Measurements from ENCODE around the gene SGCA.
A peak's percentile ranks its signal among the peaks of the same experiment; 100 is the strongest.

The SGCA gene

DNA sequence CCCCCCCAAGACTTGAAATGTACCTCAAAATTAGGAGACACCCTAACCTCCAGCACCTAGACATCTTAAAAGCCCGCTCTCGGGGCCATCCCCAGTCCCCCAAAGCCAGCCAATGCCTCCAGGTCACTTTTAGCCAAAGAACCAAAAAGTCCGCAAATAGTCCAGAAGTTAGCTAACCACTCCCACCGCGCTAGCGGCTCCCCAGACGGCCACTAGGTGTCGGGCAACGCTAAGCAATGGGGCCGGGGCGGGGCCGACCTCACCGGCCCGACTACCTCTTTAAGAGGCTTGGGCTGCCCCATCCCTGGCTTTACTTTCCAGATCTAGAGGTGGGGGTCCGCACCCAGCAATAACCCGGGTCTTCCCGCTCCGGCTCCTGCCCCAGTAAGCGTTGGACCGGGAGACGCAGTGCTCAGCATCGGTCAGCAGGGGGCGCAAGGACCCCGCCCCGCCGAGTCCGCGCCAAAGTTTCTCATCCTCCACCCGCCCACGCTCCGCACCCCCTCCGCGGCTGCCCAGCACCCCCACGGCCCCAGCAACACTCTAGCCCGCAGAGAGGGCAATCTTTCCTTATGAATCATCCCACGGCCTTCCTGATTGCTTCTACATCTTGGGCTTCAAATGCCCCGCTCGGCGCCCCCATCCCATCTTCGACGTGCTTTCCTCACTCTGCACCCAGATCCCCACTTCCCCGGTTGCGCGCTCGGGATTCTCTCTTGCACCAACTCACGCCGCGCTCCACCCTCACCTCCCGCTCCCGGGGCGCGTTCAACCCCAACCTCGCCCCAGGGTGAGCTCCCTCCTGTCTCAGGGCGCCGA is 34.9 kb downstream of the SGCA start:
- Histone ChIP-seq H3K4me2 (ENCODE audit: low read depth, low read length) (peak overlapping the region; percentile 59), H3K27ac (ENCODE audit: low read length) (no peak overlapping the region), H3K9me2 (replicated peaks; ENCODE audit: insufficient read depth, low read length) (no peaks in the 10 kb centered on the region), H3K79me2 (ENCODE audit: low read length) (no peaks in the 10 kb centered on the region), H3K9me3 (replicated peaks; ENCODE audit: insufficient read depth, low read length) (no peaks in the 10 kb centered on the region), H3K9ac (ENCODE audit: low read length) (peak overlapping the region; percentile 18; the same call in 1 of the 2 replicates), H4K20me1 (ENCODE audit: insufficient read depth, low read length) (no peaks in the 10 kb centered on the region), H3K27me3 (replicated peaks; ENCODE audit: insufficient read depth, low read length) (peaks cover 75% of the 10 kb centered on the region), H3F3A (ENCODE audit: insufficient read depth, low read length) (peaks cover 7% of the 10 kb centered on the region; the same call in 1 of the 2 replicates), H3K36me3 (replicated peaks; ENCODE audit: insufficient read depth, low read length) (no peaks in the 10 kb centered on the region), H3K4me3 (ENCODE audit: low read length) (peak overlapping the region; percentile 59), H2AFZ (ENCODE audit: low read length) (peak overlapping the region; percentile 73), H3K4me1 (ENCODE audit: low read length) (peaks cover 4% of the 10 kb centered on the region; the same call in 1 of the 2 replicates)
- peak; percentile 85 for DNase-seq
- TF ChIP-seq, protein P1, sequence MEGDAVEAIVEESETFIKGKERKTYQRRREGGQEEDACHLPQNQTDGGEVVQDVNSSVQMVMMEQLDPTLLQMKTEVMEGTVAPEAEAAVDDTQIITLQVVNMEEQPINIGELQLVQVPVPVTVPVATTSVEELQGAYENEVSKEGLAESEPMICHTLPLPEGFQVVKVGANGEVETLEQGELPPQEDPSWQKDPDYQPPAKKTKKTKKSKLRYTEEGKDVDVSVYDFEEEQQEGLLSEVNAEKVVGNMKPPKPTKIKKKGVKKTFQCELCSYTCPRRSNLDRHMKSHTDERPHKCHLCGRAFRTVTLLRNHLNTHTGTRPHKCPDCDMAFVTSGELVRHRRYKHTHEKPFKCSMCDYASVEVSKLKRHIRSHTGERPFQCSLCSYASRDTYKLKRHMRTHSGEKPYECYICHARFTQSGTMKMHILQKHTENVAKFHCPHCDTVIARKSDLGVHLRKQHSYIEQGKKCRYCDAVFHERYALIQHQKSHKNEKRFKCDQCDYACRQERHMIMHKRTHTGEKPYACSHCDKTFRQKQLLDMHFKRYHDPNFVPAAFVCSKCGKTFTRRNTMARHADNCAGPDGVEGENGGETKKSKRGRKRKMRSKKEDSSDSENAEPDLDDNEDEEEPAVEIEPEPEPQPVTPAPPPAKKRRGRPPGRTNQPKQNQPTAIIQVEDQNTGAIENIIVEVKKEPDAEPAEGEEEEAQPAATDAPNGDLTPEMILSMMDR (IDR thresholded peaks at IDR 0.05; ENCODE audit: low read length), result peak; percentile 99
- TF ChIP-seq EZH2phosphoT487 (IDR thresholded peaks at IDR 0.05; ENCODE audit: low read length), result no peak
- no peak for TF ChIP-seq EZH2 (optimal IDR thresholded peaks at IDR 0.05; ENCODE audit: low read depth, low read length)

DNA sequence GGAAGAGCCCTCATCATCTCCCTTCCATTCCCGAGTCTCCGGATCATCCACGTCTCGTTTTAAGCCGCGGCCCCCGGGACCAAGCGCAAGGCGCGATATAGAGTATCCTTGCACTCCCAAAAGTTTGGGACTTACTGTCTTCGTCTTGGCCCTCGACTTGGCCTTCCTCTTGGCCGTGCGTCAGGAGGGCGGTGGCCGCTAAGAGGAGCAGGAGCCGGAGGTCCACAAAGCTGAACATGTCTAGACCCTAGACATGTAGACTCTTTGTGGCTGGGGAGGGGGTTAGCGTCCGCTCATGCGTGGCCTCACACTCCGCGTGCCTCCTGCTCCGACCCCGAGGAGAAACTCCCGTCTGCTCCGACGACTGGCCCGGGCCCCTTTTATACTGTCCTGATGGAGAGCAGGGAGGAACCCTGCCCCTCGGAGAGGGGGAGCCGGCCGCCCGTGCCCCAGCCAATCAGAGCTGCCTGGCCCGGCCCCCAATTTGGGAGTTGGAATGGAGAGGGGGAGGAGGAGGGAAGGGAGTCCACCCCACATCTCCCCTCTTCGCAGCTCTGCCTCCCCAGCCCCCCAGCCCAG is 35.6 kb downstream of the SGCA start, which contains the start of gene COL1A1:
Gene COL1A1, minus strand, starts transcription at position 356 of the 579 bp plus-strand sequence. Its CDS starts 118 bp downstream, at position 238.
- Histone ChIP-seq H3K27me3 (replicated peaks; ENCODE audit: insufficient read depth, low read length) (peaks cover 74% of the 10 kb centered on the region), H3K79me2 (ENCODE audit: low read length) (no peaks in the 10 kb centered on the region), H4K20me1 (ENCODE audit: insufficient read depth, low read length) (no peaks in the 10 kb centered on the region), H3K9me2 (replicated peaks; ENCODE audit: insufficient read depth, low read length) (no peaks in the 10 kb centered on the region), H3K9ac (ENCODE audit: low read length) (peak within 1 kb of the TSS; percentile 18; the same call in 1 of the 2 replicates), H3F3A (ENCODE audit: insufficient read depth, low read length) (peaks cover 7% of the 10 kb centered on the region; the same call in 1 of the 2 replicates), H2AFZ (ENCODE audit: low read length) (peak within 1 kb of the TSS; percentile 73), H3K36me3 (replicated peaks; ENCODE audit: insufficient read depth, low read length) (no peaks in the 10 kb centered on the region), H3K4me3 (ENCODE audit: low read length) (peak within 1 kb of the TSS; percentile 59), H3K4me2 (ENCODE audit: low read depth, low read length) (peak within 1 kb of the TSS; percentile 59), H3K4me1 (ENCODE audit: low read length) (peaks cover 4% of the 10 kb centered on the region; the same call in 1 of the 2 replicates), H3K9me3 (replicated peaks; ENCODE audit: insufficient read depth, low read length) (no peaks in the 10 kb centered on the region), H3K27ac (ENCODE audit: low read length) (no peak within 1 kb of the TSS)
- TF ChIP-seq EZH2 (optimal IDR thresholded peaks at IDR 0.05; ENCODE audit: low read depth, low read length) (no peak), EZH2phosphoT487 (IDR thresholded peaks at IDR 0.05; ENCODE audit: low read length) (no peak)
- TF ChIP-seq, protein P1 (IDR thresholded peaks at IDR 0.05; ENCODE audit: low read length), result no peak
- DNase-seq, result no peak

DNA sequence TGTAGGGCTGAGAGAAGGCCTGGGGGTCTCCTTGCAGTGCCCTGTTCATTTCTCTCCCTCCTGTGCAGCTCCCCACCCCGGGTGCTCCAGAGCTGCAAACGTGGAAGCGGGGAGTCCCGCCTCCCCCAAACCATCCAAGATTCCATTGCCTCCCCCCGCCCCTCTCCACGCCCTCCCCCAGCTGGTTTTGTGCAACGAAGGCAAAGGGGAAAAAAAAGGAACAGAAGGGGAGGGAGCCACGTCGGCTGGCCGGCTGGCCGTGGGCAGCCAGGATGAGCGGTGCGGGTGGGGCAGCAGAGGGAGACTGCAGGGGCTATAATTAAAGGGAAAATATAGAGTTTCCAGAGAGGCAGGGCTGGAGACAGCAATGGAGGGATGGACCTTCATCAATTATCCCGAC is 37.3 kb downstream of the SGCA start:
- peaks cover 7% of the 10 kb centered on the region; the same call in 1 of the 2 replicates for H3F3A ChIP-seq (ENCODE audit: insufficient read depth, low read length)
- no peak overlapping the region for H3K4me2 ChIP-seq (ENCODE audit: low read depth, low read length)

More for the DNA sequence above, 37.3 kb downstream of the SGCA start:
- H3K9me3 ChIP-seq (replicated peaks; ENCODE audit: insufficient read depth, low read length), result no peaks in the 10 kb centered on the region
- H2AFZ ChIP-seq (ENCODE audit: low read length), result no peak overlapping the region
- no peaks in the 10 kb centered on the region for H3K9me2 ChIP-seq (replicated peaks; ENCODE audit: insufficient read depth, low read length)
- peaks cover 76% of the 10 kb centered on the region for H3K27me3 ChIP-seq (replicated peaks; ENCODE audit: insufficient read depth, low read length)
- peaks cover 4% of the 10 kb centered on the region; the same call in 1 of the 2 replicates for H3K4me1 ChIP-seq (ENCODE audit: low read length)
- no peak overlapping the region for H3K4me3 ChIP-seq (ENCODE audit: low read length)
- no peak overlapping the region for H3K9ac ChIP-seq (ENCODE audit: low read length)
- DNase-seq, result no peak
- no peaks in the 10 kb centered on the region for H3K36me3 ChIP-seq (replicated peaks; ENCODE audit: insufficient read depth, low read length)
- TF ChIP-seq EZH2 (optimal IDR thresholded peaks at IDR 0.05; ENCODE audit: low read depth, low read length), result no peak
- TF ChIP-seq, protein P1 (IDR thresholded peaks at IDR 0.05; ENCODE audit: low read length), result no peak
- no peak for TF ChIP-seq EZH2phosphoT487 (IDR thresholded peaks at IDR 0.05; ENCODE audit: low read length)
- no peaks in the 10 kb centered on the region for H3K79me2 ChIP-seq (ENCODE audit: low read length)
- no peaks in the 10 kb centered on the region for H4K20me1 ChIP-seq (ENCODE audit: insufficient read depth, low read length)
- no peak overlapping the region for H3K27ac ChIP-seq (ENCODE audit: low read length)

Data from MM.1S (cell line).